ENCODE data around the gene ZBTB20.

ZBTB20 gene

GRCh38 chr3:114502204-114502603 is 644.9 kb downstream of the ZBTB20 start:
- no peak for DNase-seq

GRCh38 chr3:114499976-114500375 is 647.1 kb downstream of the ZBTB20 start:
- DNase-seq: no peak

GRCh38 chr3:114498539-114499370 is 648.3 kb downstream of the ZBTB20 start:
- no peak for DNase-seq

GRCh38 chr3:114496874-114497273 is 650.2 kb downstream of the ZBTB20 start:
- DNase-seq: no peak

GRCh38 chr3:114496466-114496865 is 650.6 kb downstream of the ZBTB20 start:
- DNase-seq: no peak

- no peak for DNase-seq
Observed at GRCh38 chr3:114496021-114496434, 651.1 kb downstream of the ZBTB20 start.

- DNase-seq: no peak
Observed at GRCh38 chr3:114494498-114494897, 652.6 kb downstream of the ZBTB20 start.

GRCh38 chr3:114490829-114491228 is 656.3 kb downstream of the ZBTB20 start:
- no peak for DNase-seq

GRCh38 chr3:114487502-114487901 is 659.6 kb downstream of the ZBTB20 start:
- DNase-seq: no peak

- no peak for DNase-seq
Observed at GRCh38 chr3:114484919-114485318, 662.2 kb downstream of the ZBTB20 start.

GRCh38 chr3:114481113-114481512 is 666.0 kb downstream of the ZBTB20 start:
- DNase-seq: no peak

GRCh38 chr3:114480442-114480841 is 666.6 kb downstream of the ZBTB20 start:
- no peak for DNase-seq

- no peak for DNase-seq
Observed at GRCh38 chr3:114478801-114479200, 668.3 kb downstream of the ZBTB20 start.

GRCh38 chr3:114476511-114476910 is 670.6 kb downstream of the ZBTB20 start:
- no peak for DNase-seq

GRCh38 chr3:114471478-114471877 is 675.6 kb downstream of the ZBTB20 start:
- no peak for DNase-seq

- no peak for DNase-seq
Observed at GRCh38 chr3:114469070-114469469, 678.0 kb downstream of the ZBTB20 start.

GRCh38 chr3:114466816-114467215 is 680.3 kb downstream of the ZBTB20 start:
- no peak for DNase-seq

- DNase-seq: no peak
Observed at GRCh38 chr3:114466251-114466650, 680.8 kb downstream of the ZBTB20 start.

GRCh38 chr3:114464548-114464947 is 682.5 kb downstream of the ZBTB20 start:
- no peak for DNase-seq

- DNase-seq: no peak
Observed at GRCh38 chr3:114462750-114463149, 684.3 kb downstream of the ZBTB20 start.

GRCh38 chr3:114460459-114460858 is 686.6 kb downstream of the ZBTB20 start:
- DNase-seq: no peak

GRCh38 chr3:114456742-114457141 is 690.3 kb downstream of the ZBTB20 start:
- no peak for DNase-seq

GRCh38 chr3:114455432-114455831 is 691.7 kb downstream of the ZBTB20 start:
- DNase-seq: no peak

GRCh38 chr3:114454551-114455251 is 692.4 kb downstream of the ZBTB20 start:
- no peak for DNase-seq

Measured in NCI-H2081 treated with DMSO at 0.1 percent for 48 hours (cell line).